Measurements from ENCODE around the gene GPI. TPM values are rescaled to one million over a fixed set of nuclear protein-coding genes. Genes with fewer than 3 reads are reported as not detected.

The GPI gene
- total RNA-seq, 1 donor from 2014 or later, result 449 TPM

DNA sequence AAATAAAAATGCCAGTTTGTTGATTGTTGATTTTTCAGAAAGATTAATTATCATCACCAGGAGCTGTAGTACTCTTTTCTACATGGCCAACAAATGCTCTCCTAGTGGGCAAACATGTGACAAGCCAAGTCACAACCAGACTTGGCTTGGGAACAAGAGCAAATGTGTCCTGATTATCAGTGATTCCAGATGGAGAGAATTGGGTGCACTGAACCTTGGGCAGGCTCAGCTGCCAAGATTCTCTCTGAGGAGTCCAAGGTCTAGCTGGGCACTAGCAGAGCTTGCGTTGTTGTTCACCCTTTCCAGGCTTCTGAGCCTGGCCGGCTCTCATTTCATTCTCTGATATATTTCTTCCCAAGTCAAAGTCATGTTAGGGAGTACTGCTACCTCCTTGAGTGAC, 27.3 kb upstream of the GPI start:
- intact Hi-C loops (cut with micrococcal nuclease), result loop anchor here (1.0 to 2.0 kb wide), 5 partner anchors 21 to 165 kb away; partner anchors contain the start of genes LSM14A and UBA2

DNA sequence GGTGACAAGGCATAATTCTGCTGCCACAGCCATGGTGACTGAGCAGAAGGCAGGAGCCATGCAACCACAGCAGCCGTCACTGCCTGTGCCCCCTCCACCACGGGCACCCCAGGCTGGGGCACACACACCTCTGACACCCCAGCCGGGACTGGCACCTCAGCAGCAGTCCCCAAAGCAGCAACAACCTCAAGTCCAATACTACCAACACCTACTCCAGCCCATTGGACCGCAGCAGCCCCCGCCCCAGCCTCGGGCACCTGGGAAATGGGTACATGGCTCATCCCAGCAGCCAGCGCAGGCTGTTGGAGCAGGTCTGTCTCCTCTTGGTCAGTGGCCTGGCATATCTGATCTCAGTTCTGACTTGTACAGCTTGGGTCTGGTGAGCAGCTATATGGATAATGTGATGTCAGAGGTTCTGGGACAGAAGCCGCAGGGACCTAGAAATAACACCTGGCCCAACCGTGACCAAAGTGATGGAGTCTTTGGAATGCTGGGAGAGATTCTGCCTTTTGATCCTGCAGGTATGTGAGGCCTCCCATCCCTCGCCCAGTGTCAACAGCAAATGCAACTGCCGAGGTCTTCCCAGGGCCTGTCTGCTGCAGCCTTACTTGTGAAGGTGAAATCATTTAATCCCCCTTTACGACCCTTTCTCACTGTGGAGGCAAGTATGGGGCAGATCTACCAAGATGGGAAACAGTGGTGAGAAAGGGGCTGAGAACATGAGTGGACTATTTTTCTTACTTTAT, 22.9 kb upstream of the GPI start:
- intact Hi-C loops (cut with micrococcal nuclease), result no loop called here

DNA sequence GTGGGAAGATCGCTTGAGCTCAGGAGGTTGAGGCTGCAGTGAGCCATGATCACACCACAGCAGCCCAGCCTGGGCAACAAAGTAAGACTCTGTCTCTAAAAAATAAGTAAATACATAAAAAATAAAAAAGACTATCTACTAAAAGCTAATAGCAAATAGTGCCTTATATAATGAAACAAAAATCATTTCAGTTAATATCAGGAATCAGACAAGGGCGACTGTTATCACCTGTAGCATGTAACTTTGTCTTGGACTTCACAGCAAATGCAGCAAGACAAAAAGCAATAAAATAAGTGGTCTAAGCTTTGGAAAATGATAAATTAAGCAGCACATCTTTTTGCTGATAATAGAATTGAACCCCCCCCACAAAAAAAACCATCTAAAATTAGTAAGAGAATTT, 21.2 kb upstream of the GPI start:
- intact Hi-C loops (cut with micrococcal nuclease), result no loop called here

DNA sequence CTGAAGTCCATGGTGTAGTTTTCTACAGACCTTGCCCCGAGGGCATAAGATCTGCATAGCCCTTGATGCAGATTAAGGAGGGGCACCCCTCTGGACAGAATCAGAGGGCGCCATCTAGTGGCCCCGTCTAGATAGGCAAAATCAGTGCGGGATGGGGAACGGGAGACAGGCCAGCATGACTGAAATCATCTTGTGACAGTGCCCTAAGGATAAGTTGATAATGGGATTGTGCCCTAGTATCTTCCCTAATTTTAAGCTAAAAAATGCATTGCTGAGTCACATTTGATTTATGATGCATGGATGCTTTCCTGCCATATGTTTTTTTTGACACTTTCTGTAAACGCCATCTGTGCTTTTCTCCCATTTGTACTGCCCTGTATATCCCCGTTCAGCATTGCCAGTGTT, 19.0 kb upstream of the GPI start:
- intact Hi-C loops (cut with micrococcal nuclease), result no loop called here

DNA sequence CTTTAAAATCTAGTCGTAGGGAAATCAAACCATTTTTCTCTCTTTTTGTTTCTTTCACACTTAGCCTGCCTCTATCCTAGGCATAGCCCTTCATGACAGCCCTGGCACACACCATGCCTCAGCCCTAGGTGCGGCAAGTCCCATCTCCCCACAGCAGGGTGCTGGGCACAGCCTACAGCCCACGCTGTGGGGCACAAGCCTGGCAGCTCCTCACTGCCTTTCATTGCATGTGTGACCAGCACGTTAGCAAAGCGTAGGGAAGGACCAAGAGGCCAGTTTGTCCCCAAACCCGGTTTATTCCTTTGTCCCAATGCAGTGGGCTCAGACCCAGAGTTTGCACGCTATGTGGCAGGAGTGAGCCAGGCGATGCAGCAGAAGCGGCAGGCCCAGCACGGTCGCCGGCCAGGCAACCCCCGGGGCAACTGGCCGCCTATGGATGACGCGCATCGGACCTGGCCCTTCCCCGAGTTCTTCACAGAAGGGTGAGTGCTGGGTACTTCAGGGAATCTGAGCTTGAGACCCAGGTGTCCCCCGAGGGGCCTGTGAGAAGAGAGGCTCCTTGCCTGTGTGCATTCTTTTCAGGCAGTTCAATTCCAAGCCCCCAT, 17.3 kb upstream of the GPI start:
- intact Hi-C loops (cut with micrococcal nuclease), result no loop called here

DNA sequence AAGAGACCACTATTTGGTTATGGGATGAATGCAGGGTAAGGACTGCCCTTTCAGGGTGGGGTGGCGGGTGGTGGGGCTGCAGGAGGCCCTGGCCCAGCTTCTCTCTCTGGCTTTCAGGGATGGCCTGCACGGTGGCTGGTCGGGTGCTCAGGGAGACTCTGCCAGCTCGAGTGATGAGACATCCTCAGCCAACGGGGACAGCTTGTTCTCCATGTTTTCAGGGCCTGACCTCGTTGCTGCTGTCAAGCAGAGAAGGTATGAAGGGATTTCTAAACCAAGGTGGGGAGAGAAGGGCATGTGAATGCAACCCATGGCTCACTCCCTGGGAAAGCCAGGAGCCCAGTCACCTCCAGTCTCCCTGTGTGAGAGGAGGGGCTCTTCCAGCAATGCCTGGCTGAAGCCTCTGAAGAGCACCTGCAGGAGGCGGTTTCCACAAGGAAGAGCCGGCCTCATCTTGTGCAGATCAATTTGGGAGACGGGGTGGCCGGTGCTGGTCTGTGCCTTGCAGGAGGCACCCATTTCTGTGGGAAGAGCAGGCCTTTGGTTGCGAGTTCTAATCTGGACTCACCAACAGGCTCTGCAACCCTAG, 16.0 kb upstream of the GPI start:
- intact Hi-C loops (cut with micrococcal nuclease), result no loop called here

DNA sequence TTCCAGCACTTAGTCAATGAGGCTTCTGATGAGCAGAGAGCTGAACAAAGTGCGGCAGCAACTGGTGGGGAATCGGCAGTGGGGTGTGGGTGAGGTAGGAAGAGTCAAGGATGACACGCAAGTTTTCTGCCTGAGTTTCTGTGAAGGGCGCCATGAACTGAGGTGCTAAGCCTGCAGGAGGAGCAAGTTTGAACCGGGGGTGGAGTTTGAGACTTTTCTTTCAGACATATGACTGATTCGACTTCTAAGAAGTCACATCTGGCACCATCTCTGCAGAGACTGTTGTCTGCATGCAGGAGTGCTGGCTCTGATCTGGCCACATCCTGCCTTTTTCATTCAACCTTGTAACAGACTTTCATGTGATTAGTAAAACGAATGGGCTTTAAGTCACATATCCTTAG, 14.8 kb upstream of the GPI start:
- intact Hi-C loops (cut with micrococcal nuclease), result loop anchor here (1.0 to 10.0 kb wide), 10 partner anchors 9 to 555 kb away; partner anchors contain the start of genes GPI, KCTD15, LSM14A and SCGB2B2

DNA sequence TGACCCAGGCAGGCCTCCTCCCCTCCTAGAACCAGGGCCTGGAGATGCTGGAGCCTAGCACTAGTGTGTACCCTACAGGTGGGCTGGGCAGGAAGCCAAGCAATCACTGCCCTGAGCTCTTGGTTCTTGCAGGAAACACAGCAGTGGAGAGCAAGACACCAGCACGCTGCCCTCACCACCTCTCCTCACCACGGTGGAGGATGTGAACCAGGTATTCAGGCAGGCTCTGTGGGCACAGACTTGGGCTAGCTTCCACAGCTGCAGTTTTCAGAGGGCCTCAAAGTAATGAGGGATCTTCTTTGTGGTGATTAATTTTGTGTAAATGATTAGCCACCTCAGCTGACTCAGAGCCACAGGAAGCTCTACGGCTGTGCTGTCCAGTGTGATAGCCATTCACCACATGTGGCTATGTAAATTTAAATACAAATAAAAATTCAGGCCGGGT, 13.6 kb upstream of the GPI start:
- intact Hi-C loops (cut with micrococcal nuclease), result loop anchor here (2.0 to 10.0 kb wide), 4 partner anchors 13 to 557 kb away; partner anchors contain the start of genes GPI, KCTD15, SCGB2B2 and ZNF302

DNA sequence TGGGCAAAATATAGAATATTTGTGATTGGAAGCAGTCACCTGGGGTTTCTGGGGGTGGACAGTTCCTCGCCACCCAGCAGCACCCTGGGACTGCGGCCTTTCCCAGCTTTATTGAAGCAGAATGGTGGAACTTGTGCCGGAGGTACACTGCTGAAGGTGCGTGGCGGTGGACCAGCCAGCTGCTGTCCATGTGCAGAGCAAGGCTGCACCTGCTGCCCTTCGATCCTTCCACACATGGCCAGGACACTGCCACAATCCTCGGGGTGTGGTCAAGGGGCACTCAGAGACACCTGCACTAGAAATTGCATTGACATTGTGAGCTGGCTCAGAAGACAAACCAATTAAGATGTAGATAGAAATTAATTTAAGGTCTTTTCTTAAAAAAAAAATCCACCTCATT, 11.4 kb upstream of the GPI start:
- intact Hi-C loops (cut with micrococcal nuclease), result loop anchor here (5.0 to 10.0 kb wide), 2 partner anchors 324 to 559 kb away; partner anchors contain the start of genes KCTD15, SCGB2B2 and ZNF302

DNA sequence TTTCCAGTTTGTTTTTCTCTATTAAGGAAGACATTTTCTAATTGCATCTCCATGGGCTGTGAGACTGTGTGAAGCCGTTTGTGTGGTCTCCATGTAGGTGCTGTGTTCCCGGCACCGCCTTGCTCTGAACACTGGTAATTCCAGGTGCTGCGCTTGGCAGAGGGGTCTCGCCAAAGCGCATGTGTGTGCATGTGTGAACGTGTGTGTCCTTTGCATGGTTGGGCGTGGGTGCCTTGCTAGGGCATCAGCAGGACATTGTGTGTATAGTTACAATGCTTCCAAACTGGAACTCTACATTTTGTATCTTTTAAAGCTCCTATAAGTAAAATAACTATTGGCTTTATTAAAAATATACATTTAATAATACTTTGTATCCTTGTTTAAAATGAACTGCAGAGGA, 9.8 kb upstream of the GPI start:
- intact Hi-C loops (cut with micrococcal nuclease), result loop anchor here (10.0 kb wide), 1 partner anchor 560 kb away; the partner anchor contains the start of gene KCTD15

DNA sequence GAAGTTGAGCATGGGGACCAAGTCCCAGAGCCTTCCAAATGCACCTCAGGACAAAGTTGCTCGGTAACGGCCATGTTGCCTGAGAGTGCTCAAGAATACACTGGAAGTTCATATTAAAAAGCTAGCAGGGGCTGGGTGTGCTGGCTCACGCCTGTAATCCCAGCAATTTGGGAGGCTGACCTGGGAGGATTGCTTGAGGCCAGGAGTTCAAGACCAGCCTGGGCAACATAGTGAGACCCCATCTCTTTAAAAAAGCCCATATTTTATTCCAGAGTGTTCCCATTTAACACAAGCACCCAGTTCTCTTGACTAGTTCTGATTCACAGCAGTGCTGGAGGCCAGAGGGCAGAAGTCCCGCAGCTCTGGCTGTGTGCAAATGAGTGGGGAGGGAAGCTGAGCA, 8.1 kb upstream of the GPI start:
- intact Hi-C loops (cut with micrococcal nuclease), result loop anchor here (10.0 kb wide), 1 partner anchor 562 kb away; the partner anchor contains the start of gene KCTD15

DNA sequence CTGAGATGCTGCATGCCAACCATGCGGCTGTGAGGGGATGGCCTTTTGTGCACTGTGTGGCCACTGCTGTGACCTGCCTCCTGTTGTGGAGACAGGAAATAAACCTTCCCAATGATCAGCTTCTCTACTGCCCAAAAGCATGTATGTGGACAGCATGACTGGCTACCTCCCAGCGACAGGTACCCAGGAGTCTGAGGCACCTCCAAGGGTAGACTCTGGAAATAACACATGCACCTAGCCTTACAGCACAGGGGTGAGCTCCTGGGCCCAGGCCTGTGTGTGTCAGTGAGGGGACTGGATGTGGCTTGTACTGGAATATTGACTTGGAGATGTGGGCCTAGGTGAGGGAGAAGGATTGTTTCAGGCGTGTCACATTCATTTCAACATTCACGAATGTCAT, 7.6 kb upstream of the GPI start:
- intact Hi-C loops (cut with micrococcal nuclease), result loop anchor here (10.0 kb wide), 1 partner anchor 563 kb away; the partner anchor contains the start of gene KCTD15

DNA sequence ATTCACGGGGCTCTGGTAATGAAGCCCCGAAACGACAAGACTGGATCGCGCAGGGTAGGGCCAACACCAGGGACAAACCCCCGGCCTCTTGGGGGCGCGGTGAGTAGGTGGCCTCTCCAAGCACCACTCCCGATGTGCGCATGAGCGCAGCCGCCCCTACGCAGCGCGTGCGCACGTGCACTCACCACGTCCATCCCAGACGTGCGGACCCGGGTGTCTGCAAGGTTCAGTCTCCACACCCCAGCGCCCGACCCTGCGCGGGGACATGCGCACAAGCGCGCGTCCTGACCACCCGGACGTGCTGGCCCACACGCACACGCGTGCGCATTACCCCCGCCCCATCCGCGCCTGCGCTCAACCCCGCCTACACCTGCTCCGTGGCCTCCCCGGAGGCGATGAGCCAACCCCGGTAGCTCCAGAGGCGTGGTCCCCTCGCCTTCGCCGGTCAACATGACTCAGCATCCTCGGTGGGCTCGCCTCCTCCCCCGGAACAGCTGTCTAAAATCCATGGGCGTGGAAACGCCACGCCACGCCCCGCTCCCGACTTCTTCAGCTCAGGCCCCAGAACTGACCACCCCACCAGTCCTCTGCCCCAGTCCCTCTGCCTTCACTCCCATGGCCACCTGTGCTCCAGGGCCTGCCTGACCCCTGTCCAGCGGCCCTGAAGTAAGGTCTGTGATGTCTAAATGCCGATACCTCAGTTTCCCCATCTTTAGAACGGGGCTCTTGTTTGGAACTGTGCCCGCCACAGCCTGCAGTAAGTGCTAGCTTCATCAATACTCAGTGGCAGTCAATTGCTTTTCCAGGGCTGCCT, 5.6 kb upstream of the GPI start:
- intact Hi-C loops (cut with micrococcal nuclease), result loop anchor here (1.0 to 10.0 kb wide), 6 partner anchors 9 to 565 kb away; partner anchors contain the start of genes GARRE1, KCTD15 and PDCD2L

DNA sequence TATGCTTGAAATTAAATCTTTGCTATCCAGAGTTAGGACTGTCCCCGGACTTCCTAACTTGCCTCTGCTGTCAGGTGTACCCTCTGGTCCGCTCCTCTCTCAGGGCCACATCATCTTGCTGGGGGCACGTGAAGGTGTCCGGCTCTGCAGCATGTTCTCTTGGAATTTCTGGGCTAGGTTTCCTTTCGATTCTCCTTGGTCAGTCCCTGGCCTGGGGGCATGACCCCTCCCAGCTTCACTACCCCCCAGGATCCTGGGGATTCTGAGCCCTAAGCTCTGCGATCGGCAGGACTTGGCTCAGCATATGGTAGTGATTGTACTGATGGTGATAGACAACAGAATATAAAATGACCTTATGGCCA, 5.1 kb upstream of the GPI start:
- intact Hi-C loops (cut with micrococcal nuclease), result loop anchor here (1.0 to 10.0 kb wide), 6 partner anchors 10 to 565 kb away; partner anchors contain the start of genes GARRE1, KCTD15 and PDCD2L

DNA sequence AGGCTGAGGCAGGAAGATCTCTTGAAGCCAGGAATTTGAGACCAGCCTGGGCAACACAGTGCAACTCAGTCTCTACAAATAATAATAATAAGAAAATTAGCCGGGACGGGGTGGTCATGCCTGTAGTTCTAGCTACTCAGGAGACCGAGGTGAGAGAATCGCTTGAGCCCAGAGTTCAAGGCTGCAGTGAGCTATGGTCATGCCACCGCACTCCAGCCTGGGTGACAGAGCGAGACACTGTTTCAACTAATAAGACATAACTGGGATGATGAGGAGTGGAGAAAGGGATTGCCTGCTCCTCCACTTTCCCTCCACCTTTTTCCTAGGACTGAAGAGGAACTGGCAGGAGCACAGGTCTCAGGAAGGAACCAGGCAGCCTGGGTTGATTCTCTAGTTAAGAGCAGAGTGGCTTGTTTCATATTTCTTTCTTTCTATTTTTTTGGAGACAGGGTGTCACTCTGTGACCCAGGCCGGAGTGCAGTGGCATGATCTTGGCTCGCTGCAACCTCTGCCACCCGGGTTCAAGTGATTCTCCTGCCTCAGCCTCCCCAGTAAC, 4.6 kb upstream of the GPI start:
- intact Hi-C loops (cut with micrococcal nuclease), result no loop called here

DNA sequence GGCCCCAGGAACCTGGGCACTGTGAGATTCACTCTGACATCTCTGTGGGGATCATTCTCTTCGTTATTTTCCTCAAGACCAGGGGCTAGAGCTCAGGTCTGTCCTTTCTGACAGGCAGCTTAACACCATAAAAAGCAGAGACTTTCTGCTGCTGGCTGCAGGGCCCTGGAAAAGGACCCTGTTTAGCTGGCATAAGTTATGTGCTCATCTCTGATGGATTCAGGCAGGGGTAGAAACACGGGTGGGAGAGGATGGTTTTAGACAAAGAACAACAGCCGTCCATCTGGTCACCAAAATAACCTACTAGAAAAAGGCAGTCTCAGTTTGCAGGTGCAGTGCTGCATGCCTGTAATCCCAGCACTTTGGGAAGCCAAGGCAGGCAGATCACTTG, 2.3 kb upstream of the GPI start:
- intact Hi-C loops (cut with micrococcal nuclease), result no loop called here

DNA sequence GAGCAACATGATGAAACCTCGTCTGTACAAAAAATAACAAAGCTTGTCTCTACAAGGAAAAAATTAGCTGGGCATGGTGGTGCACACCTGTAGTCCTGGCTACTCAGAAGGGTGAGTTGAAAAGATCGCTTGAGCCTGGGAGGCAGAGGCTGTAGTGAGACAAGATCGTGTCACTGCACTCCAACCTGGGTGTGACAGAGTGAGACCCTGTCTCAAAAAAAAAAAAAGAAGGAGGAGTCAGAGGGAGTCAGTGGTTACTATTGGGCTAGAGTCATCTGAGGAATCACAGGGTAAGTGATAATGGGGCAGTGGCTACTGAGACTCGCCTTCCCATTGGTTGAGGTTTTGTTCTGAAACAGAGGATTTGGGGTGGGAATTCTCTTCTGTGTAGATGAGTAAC, 1.9 kb upstream of the GPI start:
- intact Hi-C loops (cut with micrococcal nuclease), result no loop called here

DNA sequence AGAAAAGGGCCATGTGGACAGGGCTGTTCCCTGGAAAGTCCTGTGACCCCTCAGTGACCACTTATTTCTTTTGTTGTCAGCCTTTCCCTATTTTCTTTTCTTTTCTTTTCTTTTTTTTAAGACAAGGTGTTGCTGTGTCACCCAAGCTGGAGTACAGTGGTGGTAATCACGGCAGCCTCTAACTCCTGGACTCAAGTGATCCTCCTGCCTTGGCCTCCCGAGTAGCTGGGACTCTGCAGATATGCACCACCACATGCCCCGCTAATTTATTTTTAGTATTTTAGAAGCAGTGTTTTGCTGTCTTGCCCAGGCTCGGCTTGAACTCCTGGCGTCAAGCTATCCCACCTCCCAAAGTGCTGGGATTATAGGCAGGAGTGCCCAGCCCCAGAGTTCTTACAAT, 1.1 kb upstream of the GPI start:
- intact Hi-C loops (cut with micrococcal nuclease), result loop anchor here (2.0 kb wide), 1 partner anchor 13 kb away; no protein-coding TSS in a partner anchor

DNA sequence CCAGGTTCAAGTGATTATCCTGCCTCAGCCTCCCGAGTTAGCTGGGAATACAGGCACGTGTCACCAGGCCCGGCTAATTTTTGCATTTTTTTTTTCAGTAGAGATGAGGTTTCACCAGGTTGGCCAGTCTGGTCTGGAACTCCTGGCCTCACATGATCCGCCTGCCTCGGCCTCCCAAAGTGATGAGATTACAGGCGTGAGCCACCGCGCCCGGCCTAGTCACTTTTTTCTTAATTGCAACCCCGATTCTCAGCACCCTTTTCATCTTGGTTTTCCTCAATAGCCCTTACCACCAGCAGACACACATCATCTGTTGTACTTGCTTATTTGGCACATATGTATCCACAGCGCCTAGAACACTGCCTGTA, 550 bp upstream of the GPI start:
- intact Hi-C loops (cut with micrococcal nuclease), result loop anchor here (2.0 kb wide), 1 partner anchor 14 kb away; no protein-coding TSS in a partner anchor
